Measurements from ENCODE around the gene BRF1.

BRF1 gene

GRCh38 chr14:105224845-105225570 is 75.8 kb downstream of the BRF1 start:
- no peak for DNase-seq

DNA sequence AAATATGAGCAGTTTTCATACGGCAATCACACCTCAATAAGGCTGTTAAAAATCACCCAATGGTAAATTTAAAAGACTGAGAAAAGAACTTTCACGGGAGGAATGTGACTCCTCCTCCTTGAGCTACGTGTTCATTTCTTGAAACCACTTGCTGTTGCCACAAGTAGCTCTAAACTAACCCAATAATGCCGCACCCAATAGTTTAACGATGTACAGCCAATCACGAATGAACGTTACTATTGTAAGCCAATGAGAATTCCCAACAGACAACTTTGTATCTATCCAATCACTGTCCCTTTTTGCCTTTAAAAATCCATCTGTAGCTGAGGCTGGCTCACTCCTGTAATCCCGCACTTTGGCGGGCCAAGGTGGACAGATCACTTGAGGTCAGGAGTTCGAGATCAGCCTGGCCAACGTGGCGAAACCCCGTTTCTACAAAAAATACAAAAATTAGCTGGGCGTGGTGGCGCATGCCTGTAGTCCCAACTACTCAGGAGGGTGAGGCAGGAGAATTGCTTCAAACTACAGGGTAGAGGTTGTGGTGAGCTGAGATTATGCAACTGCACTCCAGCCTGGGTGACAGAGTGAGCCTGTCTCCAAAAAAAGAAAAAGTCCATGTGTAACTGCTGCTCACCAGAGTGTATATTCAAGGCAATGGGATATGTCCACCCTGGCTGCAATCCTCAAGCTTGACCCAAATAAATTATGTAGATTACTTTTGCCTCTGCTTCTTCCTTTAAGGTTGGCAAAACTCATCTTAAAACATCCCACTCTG is 76.8 kb downstream of the BRF1 start:
- DNase-seq: no peak

GRCh38 chr14:105223260-105223659 is 77.5 kb downstream of the BRF1 start:
- DNase-seq: no peak

GRCh38 chr14:105221598-105222178 is 79.1 kb downstream of the BRF1 start:
- no peak for DNase-seq

DNA sequence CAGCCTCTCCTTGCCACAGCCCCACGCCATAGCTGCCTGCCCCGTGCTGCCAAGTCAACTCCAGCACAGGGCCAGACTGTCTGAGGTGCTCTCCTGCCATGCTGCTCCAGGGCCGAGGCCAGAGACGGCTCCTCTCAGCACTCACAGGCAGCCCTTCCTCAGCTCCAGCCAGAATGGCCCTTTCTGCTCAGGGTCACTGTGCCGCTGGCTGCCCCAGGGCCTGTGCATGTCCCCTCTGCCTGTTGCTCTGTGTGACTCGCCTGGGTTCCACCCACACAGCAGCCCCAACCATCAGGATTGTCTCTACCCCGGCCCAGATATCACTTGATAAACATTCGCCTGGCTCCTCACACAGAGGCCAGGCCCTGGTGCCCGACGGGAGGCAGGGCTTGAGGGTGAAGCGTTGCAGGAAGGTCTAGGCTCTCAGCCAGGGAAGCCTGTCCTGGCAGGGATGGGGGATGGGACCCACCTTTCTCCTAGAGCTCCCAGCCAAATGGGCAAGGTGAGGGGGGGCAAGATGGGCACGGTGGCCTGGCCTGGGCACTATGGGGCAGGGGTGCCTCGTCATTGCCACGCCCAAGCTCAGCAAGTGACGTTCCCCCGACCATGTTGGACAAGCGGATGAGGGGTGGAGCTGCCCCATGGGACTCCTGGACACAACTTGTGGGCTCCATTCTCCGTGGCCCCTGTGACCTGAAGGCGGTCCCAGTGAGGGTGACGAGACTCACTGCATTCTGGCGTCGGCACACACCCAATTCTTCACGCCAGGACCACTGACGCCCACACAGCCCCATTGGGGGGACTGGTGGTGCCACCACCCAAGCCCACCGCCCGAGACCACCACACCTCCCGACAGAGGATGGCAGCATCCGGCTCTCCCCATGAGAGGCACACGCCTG is 79.9 kb downstream of the BRF1 start:
- no peak for DNase-seq

DNA sequence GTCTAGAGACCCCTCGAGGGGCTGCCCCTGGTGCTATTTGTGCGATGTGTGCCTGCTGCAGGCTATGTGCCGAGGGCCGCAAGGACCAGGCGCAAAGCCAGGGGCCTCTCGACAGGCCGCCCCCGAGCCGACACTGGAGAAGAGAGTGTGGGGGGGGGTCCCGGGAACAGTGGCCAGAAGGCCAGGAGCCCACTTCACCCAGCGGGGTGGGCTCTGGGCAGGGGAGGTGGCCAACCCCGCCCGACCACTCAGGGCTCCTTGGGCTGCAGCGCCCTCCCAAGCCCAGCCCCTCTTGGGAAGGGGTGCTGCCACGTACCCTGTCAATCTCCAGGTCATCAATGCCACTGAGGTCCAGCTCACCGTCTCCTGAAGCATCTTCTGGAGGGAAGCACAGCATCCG is 81.0 kb downstream of the BRF1 start:
- DNase-seq: no peak

GRCh38 chr14:105219043-105219612 is 81.7 kb downstream of the BRF1 start:
- DNase-seq: no peak

- DNase-seq: no peak
Observed at GRCh38 chr14:105218611-105219010, 82.2 kb downstream of the BRF1 start.

- DNase-seq: no peak
Observed at GRCh38 chr14:105217774-105218173, 83.0 kb downstream of the BRF1 start.

- DNase-seq: no peak
Observed at GRCh38 chr14:105216490-105217247, 84.1 kb downstream of the BRF1 start.

- DNase-seq: no peak
Observed at GRCh38 chr14:105215602-105216001, 85.2 kb downstream of the BRF1 start.

DNA sequence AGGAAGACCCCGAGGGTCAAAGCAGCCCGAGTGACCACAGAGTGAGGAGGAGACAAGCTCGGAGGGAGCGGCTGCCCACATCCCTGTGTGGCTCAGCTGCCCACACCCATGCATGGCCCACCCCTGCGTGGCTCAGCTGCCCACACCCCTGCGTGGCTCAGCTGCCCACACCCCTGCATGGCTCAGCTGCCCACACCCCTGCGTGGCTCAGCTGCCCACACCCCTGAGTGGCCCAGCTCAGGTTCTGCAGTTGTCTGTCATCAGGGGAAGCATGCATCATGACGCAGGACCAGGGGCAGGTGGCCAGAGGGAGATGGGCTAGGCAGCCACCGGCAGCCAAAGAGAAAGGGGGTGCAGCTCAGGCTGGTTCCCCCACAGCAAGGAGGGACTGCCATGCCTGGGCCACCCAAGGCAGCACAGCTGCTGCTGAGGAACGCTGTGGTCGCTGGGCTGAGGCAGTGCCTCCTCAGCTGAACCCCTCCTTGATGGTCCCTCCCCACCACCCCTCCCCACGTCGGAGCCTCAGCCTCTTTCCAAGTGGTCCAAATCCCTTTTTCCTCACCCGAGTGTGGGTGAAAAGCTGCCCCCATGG is 86.4 kb downstream of the BRF1 start:
- no peak for DNase-seq

GRCh38 chr14:105213361-105213760 is 87.4 kb downstream of the BRF1 start:
- no peak for DNase-seq

GRCh38 chr14:105212541-105213300 is 88.1 kb downstream of the BRF1 start:
- no peak for DNase-seq

DNA sequence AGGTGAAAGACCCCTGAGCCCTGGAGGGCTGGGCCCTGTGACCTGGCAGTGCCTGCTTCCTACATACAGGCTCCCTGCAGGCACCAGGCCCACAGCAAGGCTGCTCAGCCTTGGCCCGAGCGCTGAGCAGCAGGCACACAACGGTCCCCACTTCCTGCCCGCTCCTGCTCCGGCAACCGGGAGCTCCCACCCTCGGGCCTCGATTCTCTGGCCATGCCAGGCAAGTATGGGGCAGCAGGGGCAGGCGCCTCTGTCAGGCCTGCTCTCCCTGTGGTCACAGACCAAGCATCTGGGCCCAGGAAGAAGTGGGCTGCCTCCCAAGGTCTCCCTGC is 89.1 kb downstream of the BRF1 start:
- DNase-seq: no peak

DNA sequence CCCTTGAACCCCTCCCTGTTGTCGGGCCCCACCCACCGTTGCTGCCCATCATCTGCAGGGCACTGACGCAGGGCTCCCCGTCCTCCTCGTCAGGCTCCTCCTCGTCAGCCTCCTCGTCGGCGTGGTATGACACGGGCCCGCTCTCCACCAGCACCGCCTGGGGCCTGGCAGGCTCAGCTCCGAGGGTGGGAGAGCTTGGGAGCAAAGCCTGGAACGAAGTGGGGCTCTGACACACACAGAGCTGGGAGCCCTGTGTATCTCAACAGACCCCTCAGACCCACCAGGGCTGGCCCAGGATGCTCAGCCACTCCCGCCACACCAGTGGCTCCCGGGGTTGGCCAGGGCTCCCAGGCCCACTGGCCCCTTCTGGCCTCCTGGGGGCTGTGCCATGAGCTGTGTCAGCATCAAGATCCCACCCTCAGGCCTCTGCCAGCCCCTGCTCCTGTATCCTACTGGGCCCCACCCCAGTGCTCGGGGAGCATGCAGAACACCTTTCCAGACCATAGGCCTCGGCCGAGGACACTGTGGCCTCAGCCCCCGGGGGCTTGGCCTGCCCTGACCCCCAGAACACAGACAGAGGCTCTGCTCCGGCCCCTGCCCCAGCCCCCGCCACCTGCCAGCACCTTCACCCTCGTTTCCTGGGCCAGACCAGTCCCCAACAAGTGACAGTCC is 89.6 kb downstream of the BRF1 start:
- DNase-seq: no peak

GRCh38 chr14:105210266-105211025 is 90.4 kb downstream of the BRF1 start:
- DNase-seq: no peak

GRCh38 chr14:105209646-105210045 is 91.2 kb downstream of the BRF1 start:
- no peak for DNase-seq

GRCh38 chr14:105209091-105209490 is 91.7 kb downstream of the BRF1 start:
- DNase-seq: no peak

Measured in T-helper 2 cell (primary cell).